ENCODE data around the gene NEK7. TPM values are rescaled to one million over a fixed set of nuclear protein-coding genes. Genes with fewer than 3 reads are reported as not detected.

Gene NEK7
- total and polyA plus RNA-seq, 9 of the 15 experiments (the other 6 are each of a cell fraction or from before 2014, with no cell fraction given), result 8.5 to 37.3 (median 27.7) TPM

GRCh38 chr1:198157847-198158725 lies 1.3 kb downstream of the NEK7 start (continued):
- no peak for TF ChIP-seq POLR2AphosphoS2 (IDR thresholded peaks at IDR 0.05; ENCODE audit: low read length)
- no peak for TF ChIP-seq NCOA6 (IDR thresholded peaks at IDR 0.05)
- no peak for TF ChIP-seq CUX1 (CRISPR knock-in tag; IDR thresholded peaks at IDR 0.05)
- TF ChIP-seq SMARCA4 (IDR thresholded peaks at IDR 0.05), result 0 out of 2 replicates have a peak, but pooled peaks have one; percentile 23
- TF ChIP-seq ARNT (IDR thresholded peaks at IDR 0.05), result 0 out of 4 replicates have a peak, but pooled peaks have one; percentile 43 to 51
- TF ChIP-seq SIRT6 (IDR thresholded peaks at IDR 0.05; ENCODE audit: low read depth, low read length), result no peak
- TF ChIP-seq CEBPG (CRISPR knock-in tag; IDR thresholded peaks at IDR 0.05), result peak; percentile 74
- peak; percentile 78 to 97 for TF ChIP-seq CEBPG (tag; conservative IDR thresholded peaks at IDR 0.05 in 1 of 2, IDR thresholded peaks at IDR 0.05 in 1 of 2)
- TF ChIP-seq DNMT1 (IDR thresholded peaks at IDR 0.05), result peak; percentile 94
- no peak for TF ChIP-seq TRIM24 (IDR thresholded peaks at IDR 0.05)
